GM21717 (cell line): Measurements from ENCODE around the gene SH3BGRL3.
"Not testable (repeated sequence)": the region's sequence is repeated elsewhere in the genome, so short reads cannot be mapped to it uniquely, and the experiment has no call there.

Experiments used
- ATAC-seq: cut with Tn5 transposase; IDR thresholded peaks from one replicate; pipeline ENCODE4 v1.9.1; 2021; ENCODE audit warnings: mild to moderate bottlenecking, moderate library complexity; ENCODE audit not compliant: unreplicated experiment

Gene SH3BGRL3

GRCh38 chr1:26279456-26280332, at the start of gene SH3BGRL3:
Gene SH3BGRL3 (plus strand): TSS chr1:26280086. CDS start chr1:26280156, 70 bp downstream.
- peak; percentile 51 for ATAC-seq

DNA sequence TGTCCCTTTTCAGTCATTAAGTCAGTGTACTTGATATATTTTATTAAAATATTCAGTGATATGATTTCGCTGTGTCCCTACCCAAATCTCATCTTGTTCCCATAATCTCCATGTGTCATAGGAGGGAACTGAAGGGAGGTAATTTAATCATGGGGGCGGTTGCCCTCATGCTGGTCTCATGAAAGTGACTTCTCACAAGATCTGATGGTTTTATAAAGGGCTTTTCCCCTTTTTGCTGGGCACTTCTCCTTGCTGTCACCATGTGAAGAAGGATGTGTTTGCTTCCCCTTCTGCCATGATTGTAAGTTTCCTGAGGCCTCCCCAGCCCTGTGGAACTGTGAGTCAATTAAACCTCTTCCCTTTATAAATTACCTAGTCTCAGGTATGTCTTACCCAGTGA, 49.2 kb upstream of the SH3BGRL3 start:
- ATAC-seq = not testable (repeated sequence)

- ATAC-seq = peak; percentile 85
These were observed 45.8 kb upstream of the SH3BGRL3 start, which contains the start of gene CEP85 for GRCh38 chr1:26233903-26234643. Gene CEP85 (plus strand): TSS chr1:26234200. CDS start chr1:26239784, 5,584 bp downstream.

GRCh38 chr1:26234644-26235370, 45.1 kb upstream of the SH3BGRL3 start:
- ATAC-seq = peak; percentile 6

- ATAC-seq = no peak
These were observed 42.5 kb upstream of the SH3BGRL3 start for GRCh38 chr1:26237230-26237966.

DNA sequence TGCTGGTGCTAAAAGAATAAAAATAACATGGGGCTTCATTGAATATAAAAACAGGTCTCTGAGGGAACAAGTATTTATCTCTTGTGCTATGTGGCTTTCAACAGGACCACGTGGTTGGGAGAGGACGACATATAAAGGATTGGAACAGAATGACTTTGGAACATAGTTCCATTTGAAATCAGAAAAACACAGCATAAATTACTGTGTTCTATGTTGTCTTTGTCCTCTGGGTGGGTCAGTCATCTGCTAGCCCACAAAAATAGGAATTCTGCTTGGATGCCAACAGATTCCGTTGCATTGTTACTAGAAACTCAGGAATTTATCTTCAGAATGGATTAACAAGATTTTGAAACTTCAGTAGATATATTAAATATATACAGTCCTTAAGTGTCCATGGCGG, 40.0 kb upstream of the SH3BGRL3 start:
- ATAC-seq = no peak

DNA sequence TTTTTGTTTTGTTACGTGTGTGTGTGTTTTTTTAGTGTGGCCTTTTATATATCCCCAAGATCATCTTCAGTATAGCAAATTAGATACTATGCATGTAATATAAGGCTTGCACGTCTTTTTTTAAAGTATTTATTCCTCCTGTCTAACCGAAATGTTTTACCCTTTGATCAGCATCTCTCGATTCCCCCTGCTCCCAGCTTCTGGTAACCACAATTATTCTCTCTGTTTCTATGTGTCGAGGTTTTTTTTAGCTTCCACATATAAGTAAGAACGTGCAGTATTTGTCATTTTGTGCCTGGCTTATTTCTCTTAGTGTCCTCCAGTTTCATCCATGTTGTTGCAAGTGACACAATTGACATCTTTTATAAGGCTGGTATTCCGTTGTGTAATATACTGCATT, 27.2 kb upstream of the SH3BGRL3 start:
- no peak for ATAC-seq

GRCh38 chr1:26254404-26254803, 25.5 kb upstream of the SH3BGRL3 start:
- ATAC-seq = no peak

DNA sequence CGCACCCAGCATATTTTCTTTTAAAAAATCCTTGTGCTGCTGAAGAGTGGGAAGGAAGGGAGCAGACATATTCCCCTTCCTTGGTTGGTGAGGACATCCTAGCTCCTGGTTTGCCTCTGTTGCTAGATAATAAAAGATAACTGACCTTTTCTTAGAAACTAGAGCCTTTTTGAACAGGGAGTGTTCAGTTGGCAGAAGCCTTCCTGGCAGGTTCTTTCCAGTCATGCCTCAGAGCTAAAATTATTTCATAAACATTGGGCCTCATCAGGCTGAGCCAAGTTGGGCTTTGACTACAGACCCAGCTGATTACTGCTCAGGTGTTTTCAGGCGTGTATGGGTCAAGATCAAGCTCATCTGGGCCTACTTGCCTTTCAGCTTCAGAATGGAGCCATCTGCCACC, 22.7 kb upstream of the SH3BGRL3 start:
- ATAC-seq = no peak

- no peak for ATAC-seq
These were observed 20.9 kb upstream of the SH3BGRL3 start for GRCh38 chr1:26259005-26259404.

GRCh38 chr1:26259578-26259977, 20.3 kb upstream of the SH3BGRL3 start:
- no peak for ATAC-seq

DNA sequence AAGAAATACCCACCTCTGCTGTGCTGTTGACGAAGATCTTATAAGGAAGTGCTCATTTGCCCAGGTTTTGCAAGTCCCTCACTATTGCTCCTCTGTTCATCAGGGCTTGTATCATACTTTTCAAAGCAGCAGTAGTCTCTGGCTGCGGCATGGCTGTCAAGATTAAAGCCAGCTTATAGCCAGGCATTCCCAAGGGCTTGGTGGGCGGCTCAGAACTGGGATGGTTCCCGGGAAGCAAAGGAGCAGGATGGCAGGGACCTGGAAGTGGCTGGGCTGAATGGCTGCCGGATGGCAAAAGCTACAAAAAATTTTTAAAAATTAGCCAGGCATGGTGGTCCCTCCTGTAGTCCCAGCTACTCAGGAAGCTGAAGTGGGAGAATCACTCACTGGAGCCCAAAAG, 16.7 kb upstream of the SH3BGRL3 start:
- ATAC-seq = no peak

DNA sequence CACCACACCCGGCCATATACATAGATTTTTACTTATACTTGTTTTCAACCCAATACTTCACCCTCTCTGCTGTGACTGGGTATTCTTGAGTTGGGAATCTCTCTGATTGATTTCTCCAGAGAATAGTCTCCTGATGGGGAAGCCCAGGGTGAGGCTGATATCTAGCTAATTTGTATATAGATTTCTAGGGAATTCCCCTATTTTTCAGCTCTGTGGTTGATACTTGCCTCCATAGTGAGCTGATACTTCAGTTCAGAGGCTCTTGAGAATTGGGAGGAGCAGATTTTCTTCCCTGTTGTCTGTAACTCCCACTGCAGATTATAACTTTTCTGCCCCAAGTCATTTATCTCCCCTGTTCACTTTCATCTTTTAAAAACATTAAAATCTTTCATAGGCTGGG, 14.5 kb upstream of the SH3BGRL3 start:
- ATAC-seq = no peak

DNA sequence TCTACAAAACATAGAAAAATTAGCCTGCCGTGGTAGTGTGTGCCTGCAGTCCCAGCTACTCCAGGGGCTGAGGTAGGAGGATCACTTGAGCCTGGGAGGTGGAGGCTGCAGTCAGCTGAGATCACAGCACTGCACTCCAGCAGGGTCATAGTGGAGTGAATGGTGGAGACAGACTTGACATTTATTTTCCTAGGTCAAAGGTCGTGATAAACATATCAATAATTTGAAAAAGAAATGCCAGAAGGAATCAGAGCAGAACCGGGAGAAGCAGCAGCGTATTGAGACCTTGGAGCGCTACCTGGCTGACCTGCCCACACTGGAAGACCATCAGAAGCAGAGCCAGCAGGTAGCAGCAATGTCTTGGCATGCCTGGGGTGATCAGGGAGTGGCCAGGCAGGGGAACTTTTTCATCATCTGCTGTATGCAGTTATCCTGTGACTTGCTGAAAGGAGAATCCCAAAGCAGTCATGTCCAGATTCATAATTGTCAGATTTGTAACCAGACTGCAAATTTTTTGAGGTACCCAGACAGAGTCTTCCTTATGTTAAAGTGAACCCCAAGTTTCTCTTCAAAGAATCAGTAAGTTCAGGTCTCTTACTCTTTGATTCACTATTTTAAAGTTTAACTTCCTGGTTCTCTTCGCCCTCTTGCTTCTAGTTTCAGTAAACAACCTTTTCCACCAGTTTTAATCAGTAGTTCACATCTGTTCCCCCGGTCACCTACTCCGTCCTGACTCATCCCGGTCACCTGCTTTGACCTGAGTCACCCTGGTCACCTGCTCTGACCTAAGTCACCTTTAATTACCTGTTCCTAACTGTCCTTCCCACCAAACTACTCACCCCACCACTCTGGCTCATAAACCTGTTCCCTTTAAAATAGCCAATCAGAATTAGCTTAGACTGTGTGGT, 11.3 kb upstream of the SH3BGRL3 start:
- no peak for ATAC-seq

DNA sequence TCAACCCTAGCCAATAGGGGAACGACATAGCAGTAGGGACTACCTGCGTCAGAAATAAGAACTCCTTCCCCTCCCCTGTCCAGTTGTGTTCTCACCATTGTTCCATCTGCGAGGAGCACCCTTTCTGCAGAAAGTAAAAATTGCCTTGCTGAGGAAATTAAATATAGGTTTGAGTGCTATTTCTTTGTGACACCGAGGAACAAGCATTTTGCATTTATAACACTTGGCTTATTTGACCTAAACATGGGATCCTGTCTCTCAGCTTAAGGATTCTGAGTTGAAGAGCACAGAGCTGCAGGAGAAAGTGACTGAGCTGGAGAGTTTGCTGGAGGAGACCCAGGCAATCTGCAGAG, 10.7 kb upstream of the SH3BGRL3 start:
- no peak for ATAC-seq

DNA sequence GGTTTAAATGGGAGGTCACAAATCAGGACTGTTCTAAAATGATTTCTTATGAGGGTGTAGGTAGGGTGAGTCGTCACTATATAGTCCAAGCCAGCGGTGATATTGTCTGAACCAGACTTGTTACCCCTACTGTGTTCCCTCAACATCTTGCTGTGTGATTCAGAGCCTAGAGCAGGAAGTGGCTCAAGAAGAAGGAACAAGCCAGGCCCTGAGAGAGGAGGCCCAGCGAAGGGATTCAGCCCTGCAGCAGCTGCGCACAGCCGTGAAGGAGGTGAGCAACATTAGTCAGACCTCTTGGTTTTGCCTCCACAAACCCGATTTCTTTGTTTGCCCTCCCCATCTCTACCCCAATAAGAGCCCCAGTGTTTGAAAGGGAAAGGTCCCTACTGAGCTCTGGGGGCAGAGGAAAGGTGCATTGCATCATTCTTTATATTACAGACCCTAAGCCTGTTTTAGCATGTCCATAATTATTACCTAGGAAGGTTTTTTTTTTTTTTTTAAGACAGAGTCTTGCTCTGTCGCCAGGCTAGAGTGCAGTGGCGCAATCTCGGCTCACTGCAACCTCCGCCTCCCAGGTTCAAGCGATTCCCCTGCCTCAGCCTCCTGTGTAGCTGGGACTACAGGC, 5.0 kb upstream of the SH3BGRL3 start:
- ATAC-seq = no peak

GRCh38 chr1:26275580-26276431, 4.1 kb upstream of the SH3BGRL3 start:
- ATAC-seq = no peak

GRCh38 chr1:26276432-26276838, 3.5 kb upstream of the SH3BGRL3 start:
- no peak for ATAC-seq
